Choroid plexus epithelial cell (primary cell): ENCODE measurements around the gene ACTG1.

Experiments used
- DNase-seq: peaks from one replicate; pipeline ENCODE4 v3.0.0-alpha.2; 2010; ENCODE audit warnings: low read depth
- H3K4me3 ChIP-seq: 2 replicates; pipeline ENCODE4 v1.5.1; 2011; ENCODE audit warnings: low read depth, mild to moderate bottlenecking, control low read depth, low read length, moderate library complexity
- CTCF ChIP-seq: conservative IDR thresholded peaks from 2 replicates; pipeline ENCODE4 v1.5.1; 2011; ENCODE audit warnings: low read depth, mild to moderate bottlenecking, control low read depth, inconsistent platforms, low read length, moderate library complexity

ACTG1 gene

GRCh38 chr17:81556175-81556691, 43.6 kb upstream of the ACTG1 start:
- no peak overlapping the region for H3K4me3 ChIP-seq
- DNase-seq: peak; percentile 16
- no peak for TF ChIP-seq CTCF

GRCh38 chr17:81553616-81554181, 41.1 kb upstream of the ACTG1 start:
- no peak for TF ChIP-seq CTCF
- peak overlapping the region; percentile 9 for H3K4me3 ChIP-seq
- peak; percentile 95 for DNase-seq

GRCh38 chr17:81553018-81553615, 40.5 kb upstream of the ACTG1 start:
- DNase-seq: peak; percentile 83
- H3K4me3 ChIP-seq: peak overlapping the region; percentile 92
- peak; percentile 28 for TF ChIP-seq CTCF

GRCh38 chr17:81552244-81553017, 39.8 kb upstream of the ACTG1 start, which contains the start of gene FAAP100:
Gene FAAP100, minus strand, starts transcription at chr17:81552353. Its CDS starts 23 bp downstream, at chr17:81552330.
- peak; percentile 79 for DNase-seq
- peak within 1 kb of the TSS; percentile 92 for H3K4me3 ChIP-seq
- no peak for TF ChIP-seq CTCF

GRCh38 chr17:81551458-81552243, 39.1 kb upstream of the ACTG1 start:
- DNase-seq: peak; percentile 47

More at GRCh38 chr17:81551458-81552243, 39.1 kb upstream of the ACTG1 start:
- no peak for TF ChIP-seq CTCF
- H3K4me3 ChIP-seq: peak overlapping the region; percentile 92
